Lower leg skin (tissue), 3 donors: ENCODE data around the gene BRD7.

Experiments used
- POLR2A ChIP-seq, 2 donors: fragments of 450-650 bp; IDR thresholded peaks; one replicate each; pipeline ENCODE4 v1.6.1; 2016 to 2017; ENCODE audit warnings: antibody characterized with exemption in 2 of 2, mild to moderate bottlenecking in 1 of 2, moderate library complexity in 1 of 2
- TF ChIP-seq, protein P1 (sequence below), 3 donors: fragments of 450-650 bp; IDR thresholded peaks; one replicate each; pipeline ENCODE4 v1.5.1; 2016; ENCODE audit warnings: antibody characterized with exemption in 3 of 3, mild to moderate bottlenecking in 3 of 3, moderate library complexity in 2 of 3

DNA sequence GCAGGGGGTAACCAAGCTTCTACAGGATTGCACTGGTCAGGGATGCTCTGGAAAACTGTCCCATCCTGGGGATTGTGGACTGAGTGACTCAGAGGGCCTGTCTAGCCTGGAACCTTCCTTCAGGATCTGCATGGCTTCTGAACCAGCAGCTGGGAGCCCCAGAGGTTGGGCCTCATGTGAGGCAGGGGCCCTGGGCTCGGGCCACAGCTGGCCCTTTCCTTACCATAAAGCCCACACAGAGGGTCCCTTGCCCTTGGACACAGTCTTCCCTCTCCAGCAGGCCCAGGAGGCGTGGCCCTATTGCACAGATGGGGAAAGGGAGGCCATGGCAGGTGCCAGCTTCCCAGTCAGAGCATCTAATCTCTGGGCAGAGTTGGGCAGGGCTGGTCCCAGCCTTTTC is 72.0 kb downstream of the BRD7 start:
- TF ChIP-seq, protein P1, sequence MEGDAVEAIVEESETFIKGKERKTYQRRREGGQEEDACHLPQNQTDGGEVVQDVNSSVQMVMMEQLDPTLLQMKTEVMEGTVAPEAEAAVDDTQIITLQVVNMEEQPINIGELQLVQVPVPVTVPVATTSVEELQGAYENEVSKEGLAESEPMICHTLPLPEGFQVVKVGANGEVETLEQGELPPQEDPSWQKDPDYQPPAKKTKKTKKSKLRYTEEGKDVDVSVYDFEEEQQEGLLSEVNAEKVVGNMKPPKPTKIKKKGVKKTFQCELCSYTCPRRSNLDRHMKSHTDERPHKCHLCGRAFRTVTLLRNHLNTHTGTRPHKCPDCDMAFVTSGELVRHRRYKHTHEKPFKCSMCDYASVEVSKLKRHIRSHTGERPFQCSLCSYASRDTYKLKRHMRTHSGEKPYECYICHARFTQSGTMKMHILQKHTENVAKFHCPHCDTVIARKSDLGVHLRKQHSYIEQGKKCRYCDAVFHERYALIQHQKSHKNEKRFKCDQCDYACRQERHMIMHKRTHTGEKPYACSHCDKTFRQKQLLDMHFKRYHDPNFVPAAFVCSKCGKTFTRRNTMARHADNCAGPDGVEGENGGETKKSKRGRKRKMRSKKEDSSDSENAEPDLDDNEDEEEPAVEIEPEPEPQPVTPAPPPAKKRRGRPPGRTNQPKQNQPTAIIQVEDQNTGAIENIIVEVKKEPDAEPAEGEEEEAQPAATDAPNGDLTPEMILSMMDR (IDR thresholded peaks at IDR 0.05) = no peak
- no peak for TF ChIP-seq POLR2A (IDR thresholded peaks at IDR 0.05)
